ENCODE data around the gene MSI2.

MSI2 gene

DNA sequence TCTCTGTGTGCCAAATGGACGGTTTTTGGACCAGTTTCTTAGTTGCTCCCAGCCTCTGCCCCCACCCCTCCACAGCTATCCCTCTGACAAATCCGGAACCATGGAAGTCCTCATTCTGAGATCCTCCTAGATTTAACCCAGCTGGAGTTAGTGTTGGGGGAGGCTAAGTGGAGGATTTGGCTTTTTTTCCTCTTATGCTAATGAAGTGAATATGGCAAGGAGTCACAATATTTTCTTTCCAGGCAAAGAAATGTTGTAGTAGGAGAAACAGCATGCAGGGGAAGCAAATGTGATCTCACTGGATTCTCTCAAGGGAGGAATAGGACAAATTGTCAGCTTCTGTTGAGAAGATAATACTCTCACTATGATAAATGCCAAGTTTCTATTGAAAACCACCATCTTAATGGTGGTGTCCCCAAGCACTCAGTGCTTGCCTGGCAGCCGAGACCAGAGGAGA is 159.5 kb downstream of the MSI2 start:
- Histone ChIP-seq H3K27ac (replicated peaks; ENCODE audit: low read length) (no peak overlapping the region), H2BK15ac (ENCODE audit: low read length) (no peak overlapping the region), H3K4me1 (ENCODE audit: control insufficient read depth in 2 of 2, insufficient read depth in 1 of 2, low read depth in 1 of 2, low read length in 2 of 2) (peaks cover 9 to 15% of the 10 kb centered on the region in 2 donors), H3K9me3 (replicated peaks in 1 of 2; ENCODE audit: control insufficient read depth in 2 of 2, insufficient read depth in 1 of 2, low read depth in 1 of 2, low read length in 2 of 2) (peaks cover 2 to 6% of the 10 kb centered on the region in 2 donors), H3K4me3 (ENCODE audit: low read length in 2 of 2) (no peak overlapping the region), H2AK5ac (ENCODE audit: low read depth, low read length) (no peak overlapping the region), H4K8ac (ENCODE audit: low read depth, low read length) (no peak overlapping the region), H3K14ac (ENCODE audit: low read length) (no peak overlapping the region), H2AFZ (ENCODE audit: low read length) (no peak overlapping the region), H4K91ac (ENCODE audit: low read depth, low read length, poor library complexity) (no peak overlapping the region), H3K27me3 (ENCODE audit: control insufficient read depth in 3 of 3, insufficient read depth in 3 of 3, low read depth in 1 of 3, low read length in 3 of 3) (no peaks in the 10 kb centered on the region), H3K18ac (ENCODE audit: low read length) (no peak overlapping the region), H2BK120ac (ENCODE audit: low read depth, low read length) (no peak overlapping the region), H2BK5ac (ENCODE audit: low read length) (no peak overlapping the region), H2BK12ac (ENCODE audit: low read length) (no peak overlapping the region), H3K4ac (ENCODE audit: low read length) (no peak overlapping the region), H3K4me2 (ENCODE audit: insufficient read depth, low read length, poor library complexity, severe bottlenecking) (no peak overlapping the region), H3K23ac (ENCODE audit: low read depth, low read length, poor library complexity) (no peak overlapping the region), H3K9ac (ENCODE audit: low read depth, low read length, poor library complexity) (no peak overlapping the region), H3K36me3 (replicated peaks in 1 of 2; ENCODE audit: control insufficient read depth in 2 of 2, insufficient read depth in 2 of 2, low read length in 2 of 2) (peaks cover 0 to 37% of the 10 kb centered on the region in 2 donors), H3K79me1 (ENCODE audit: low read depth, low read length) (peaks cover 10% of the 10 kb centered on the region)
- no CpG with 5 or more reads among the region's 3 CpGs for WGBS, 2 donors (ENCODE audit: extremely low coverage in 2 of 2, insufficient read length in 2 of 2, insufficient replicate concordance in 1 of 2)
- no peak for DNase-seq (ENCODE audit: low spot score)

- Histone ChIP-seq H2BK15ac (ENCODE audit: low read length) (no peak overlapping the region), H3K4me3 (ENCODE audit: low read length in 2 of 2) (no peak overlapping the region), H4K91ac (ENCODE audit: low read depth, low read length, poor library complexity) (no peak overlapping the region), H2BK12ac (ENCODE audit: low read length) (no peak overlapping the region), H3K9ac (ENCODE audit: low read depth, low read length, poor library complexity) (no peak overlapping the region), H2AK5ac (ENCODE audit: low read depth, low read length) (no peak overlapping the region), H3K23ac (ENCODE audit: low read depth, low read length, poor library complexity) (no peak overlapping the region), H3K14ac (ENCODE audit: low read length) (no peak overlapping the region), H3K36me3 (replicated peaks in 1 of 2; ENCODE audit: control insufficient read depth in 2 of 2, insufficient read depth in 2 of 2, low read length in 2 of 2) (peaks cover 0 to 41% of the 10 kb centered on the region in 2 donors), H2BK5ac (ENCODE audit: low read length) (no peak overlapping the region), H3K4me1 (ENCODE audit: control insufficient read depth in 2 of 2, insufficient read depth in 1 of 2, low read depth in 1 of 2, low read length in 2 of 2) (peaks cover 9 to 17% of the 10 kb centered on the region in 2 donors), H3K18ac (ENCODE audit: low read length) (no peak overlapping the region), H3K27ac (replicated peaks; ENCODE audit: low read length) (no peak overlapping the region), H2AFZ (ENCODE audit: low read length) (no peak overlapping the region), H2BK120ac (ENCODE audit: low read depth, low read length) (no peak overlapping the region), H3K4me2 (ENCODE audit: insufficient read depth, low read length, poor library complexity, severe bottlenecking) (no peak overlapping the region), H3K27me3 (ENCODE audit: control insufficient read depth in 3 of 3, insufficient read depth in 3 of 3, low read depth in 1 of 3, low read length in 3 of 3) (no peaks in the 10 kb centered on the region), H4K8ac (ENCODE audit: low read depth, low read length) (no peak overlapping the region), H3K4ac (ENCODE audit: low read length) (no peak overlapping the region), H3K79me1 (ENCODE audit: low read depth, low read length) (peaks cover 10% of the 10 kb centered on the region), H3K9me3 (replicated peaks in 1 of 2; ENCODE audit: control insufficient read depth in 2 of 2, insufficient read depth in 1 of 2, low read depth in 1 of 2, low read length in 2 of 2) (peaks cover 2 to 6% of the 10 kb centered on the region in 2 donors)
- no CpG with 5 or more reads among the region's 7 CpGs for WGBS, 2 donors (ENCODE audit: extremely low coverage in 2 of 2, insufficient read length in 2 of 2, insufficient replicate concordance in 1 of 2)
- no peak for DNase-seq (ENCODE audit: low spot score)
Observed at GRCh38 chr17:57416369-57416768, 160.0 kb downstream of the MSI2 start.

GRCh38 chr17:57417956-57418355 is 161.6 kb downstream of the MSI2 start:
- Histone ChIP-seq H3K4me2 (ENCODE audit: insufficient read depth, low read length, poor library complexity, severe bottlenecking) (no peak overlapping the region), H2AFZ (ENCODE audit: low read length) (no peak overlapping the region), H3K36me3 (replicated peaks in 1 of 2; ENCODE audit: control insufficient read depth in 2 of 2, insufficient read depth in 2 of 2, low read length in 2 of 2) (peaks cover 2 to 41% of the 10 kb centered on the region in 2 donors), H3K27ac (replicated peaks; ENCODE audit: low read length) (no peak overlapping the region), H2BK5ac (ENCODE audit: low read length) (no peak overlapping the region), H3K18ac (ENCODE audit: low read length) (no peak overlapping the region), H3K4ac (ENCODE audit: low read length) (no peak overlapping the region), H2AK5ac (ENCODE audit: low read depth, low read length) (no peak overlapping the region), H3K79me1 (ENCODE audit: low read depth, low read length) (peaks cover 10% of the 10 kb centered on the region), H3K4me3 (ENCODE audit: low read length in 2 of 2) (no peak overlapping the region), H3K9me3 (replicated peaks in 1 of 2; ENCODE audit: control insufficient read depth in 2 of 2, insufficient read depth in 1 of 2, low read depth in 1 of 2, low read length in 2 of 2) (peaks cover 2 to 6% of the 10 kb centered on the region in 2 donors), H2BK120ac (ENCODE audit: low read depth, low read length) (no peak overlapping the region), H3K9ac (ENCODE audit: low read depth, low read length, poor library complexity) (no peak overlapping the region), H3K14ac (ENCODE audit: low read length) (no peak overlapping the region), H2BK12ac (ENCODE audit: low read length) (no peak overlapping the region), H3K23ac (ENCODE audit: low read depth, low read length, poor library complexity) (no peak overlapping the region), H4K8ac (ENCODE audit: low read depth, low read length) (no peak overlapping the region), H3K4me1 (ENCODE audit: control insufficient read depth in 2 of 2, insufficient read depth in 1 of 2, low read depth in 1 of 2, low read length in 2 of 2) (peaks cover 9 to 17% of the 10 kb centered on the region in 2 donors), H4K91ac (ENCODE audit: low read depth, low read length, poor library complexity) (no peak overlapping the region), H2BK15ac (ENCODE audit: low read length) (no peak overlapping the region), H3K27me3 (ENCODE audit: control insufficient read depth in 3 of 3, insufficient read depth in 3 of 3, low read depth in 1 of 3, low read length in 3 of 3) (no peaks in the 10 kb centered on the region)
- DNase-seq (ENCODE audit: low spot score): no peak
- no CpG with 5 or more reads among the region's 7 CpGs for whole genome bisulfite sequencing, 2 donors (ENCODE audit: extremely low coverage in 2 of 2, insufficient read length in 2 of 2, insufficient replicate concordance in 1 of 2)

DNA sequence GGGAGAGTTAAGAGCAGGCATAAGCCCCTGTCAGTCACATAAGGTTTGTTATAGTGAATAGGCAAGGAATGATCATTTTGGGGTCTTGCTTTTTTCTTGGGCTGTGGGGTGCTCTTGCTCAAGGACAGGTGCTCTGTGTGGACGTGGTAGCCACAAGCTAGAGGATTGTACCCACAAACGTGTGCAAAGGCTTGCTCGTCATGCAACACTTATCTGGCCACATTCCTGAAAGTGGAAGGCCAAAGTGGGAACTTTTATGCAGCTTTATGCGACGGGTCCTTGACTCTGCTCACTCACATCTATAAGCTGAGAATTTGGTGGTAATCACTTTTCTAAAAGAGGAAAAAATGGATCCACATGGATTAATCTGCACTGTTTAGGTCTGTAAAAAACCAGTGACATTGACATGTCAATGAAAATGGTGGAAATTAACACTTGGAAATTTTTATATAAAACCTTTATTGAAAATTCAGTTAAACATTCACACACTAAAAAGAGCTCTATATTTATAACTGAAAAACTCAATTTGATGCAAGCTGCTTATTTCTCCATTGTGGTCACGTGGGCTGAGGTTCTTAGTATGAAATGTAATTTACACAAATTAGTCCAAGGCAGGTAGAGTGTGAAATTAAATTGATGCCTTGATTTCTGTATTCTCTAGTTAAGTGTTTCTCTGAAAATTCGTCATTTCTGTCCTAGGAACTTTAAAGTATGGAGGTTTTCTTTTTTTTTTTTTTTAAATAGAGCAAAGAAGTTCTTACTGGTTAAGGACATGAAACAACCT is 162.3 kb downstream of the MSI2 start:
- no peak overlapping the region for H4K8ac ChIP-seq (ENCODE audit: low read depth, low read length)
- H3K4me1 ChIP-seq (ENCODE audit: control insufficient read depth in 2 of 2, insufficient read depth in 1 of 2, low read depth in 1 of 2, low read length in 2 of 2): peaks cover 9 to 17% of the 10 kb centered on the region in 2 donors
- H3K23ac ChIP-seq (ENCODE audit: low read depth, low read length, poor library complexity): no peak overlapping the region
- no peak overlapping the region for H2BK12ac ChIP-seq (ENCODE audit: low read length)
- WGBS, 2 donors (ENCODE audit: extremely low coverage in 2 of 2, insufficient read length in 2 of 2, insufficient replicate concordance in 1 of 2): no CpG with 5 or more reads among the region's 7 CpGs
- DNase-seq (ENCODE audit: low spot score): no peak
- H2AFZ ChIP-seq (ENCODE audit: low read length): no peak overlapping the region
- H2BK5ac ChIP-seq (ENCODE audit: low read length): no peak overlapping the region
- H3K79me1 ChIP-seq (ENCODE audit: low read depth, low read length): peaks cover 10% of the 10 kb centered on the region
- H3K9ac ChIP-seq (ENCODE audit: low read depth, low read length, poor library complexity): no peak overlapping the region
- H2BK15ac ChIP-seq (ENCODE audit: low read length): no peak overlapping the region
- H3K14ac ChIP-seq (ENCODE audit: low read length): no peak overlapping the region
- H3K4me2 ChIP-seq (ENCODE audit: insufficient read depth, low read length, poor library complexity, severe bottlenecking): no peak overlapping the region
- no peak overlapping the region for H4K91ac ChIP-seq (ENCODE audit: low read depth, low read length, poor library complexity)
- no peak overlapping the region for H3K4me3 ChIP-seq (ENCODE audit: low read length in 2 of 2)
- no peak overlapping the region for H3K4ac ChIP-seq (ENCODE audit: low read length)
- peaks cover 2 to 42% of the 10 kb centered on the region in 2 donors for H3K36me3 ChIP-seq (replicated peaks in 1 of 2; ENCODE audit: control insufficient read depth in 2 of 2, insufficient read depth in 2 of 2, low read length in 2 of 2)
- no peaks in the 10 kb centered on the region for H3K27me3 ChIP-seq (ENCODE audit: control insufficient read depth in 3 of 3, insufficient read depth in 3 of 3, low read depth in 1 of 3, low read length in 3 of 3)
- no peak overlapping the region for H2AK5ac ChIP-seq (ENCODE audit: low read depth, low read length)
- no peak overlapping the region for H2BK120ac ChIP-seq (ENCODE audit: low read depth, low read length)
- peaks cover 2 to 10% of the 10 kb centered on the region in 2 donors for H3K9me3 ChIP-seq (replicated peaks in 1 of 2; ENCODE audit: control insufficient read depth in 2 of 2, insufficient read depth in 1 of 2, low read depth in 1 of 2, low read length in 2 of 2)
- H3K27ac ChIP-seq (replicated peaks; ENCODE audit: low read length): no peak overlapping the region
- no peak overlapping the region for H3K18ac ChIP-seq (ENCODE audit: low read length)

Measured in neuronal stem cell (in vitro differentiated cells).